Ovary (tissue), 9 donors: Measurements from ENCODE around the gene LIG4. TPM values are rescaled to one million over a fixed set of nuclear protein-coding genes. Genes with fewer than 3 reads are reported as not detected.

Experiments used
- DNase-seq, 5 donors: peaks; one replicate each; pipeline ENCODE4 v3.0.0-alpha.2; 2019 to 2020
- H3K27ac ChIP-seq, 2 donors: fragments of 200-600 bp; one replicate each; pipeline versions ENCODE4 v1.5.1 to v1.8.0; 2019 to 2022
- H3K27me3 ChIP-seq: fragments of 200-600 bp; one replicate; pipeline ENCODE4 v1.8.0; 2022
- H3K36me3 ChIP-seq: fragments of 200-600 bp; sonication (generic); one replicate; pipeline ENCODE4 v1.5.1; 2019
- H3K4me1 ChIP-seq: one replicate; pipeline ENCODE4 v1.8.1; 2013; ENCODE audit warnings: mild to moderate bottlenecking, moderate library complexity; ENCODE audit not compliant: insufficient read depth
- H3K4me3 ChIP-seq: fragments of 200-600 bp; sonication (generic); one replicate; pipeline ENCODE4 v1.5.1; 2017
- H3K9me3 ChIP-seq, 2 donors: fragments of 200-600 bp in 1 of 2; sonication (generic) in 1 of 2; one replicate each; pipeline versions ENCODE4 v1.5.1 to v1.8.1; 2013 to 2019; ENCODE audit warnings: mild to moderate bottlenecking in 1 of 2, moderate library complexity in 1 of 2
- EP300 ChIP-seq: sonication (generic); formaldehyde crosslinking; IDR thresholded peaks from one replicate; pipeline ENCODE4 v1.6.1; 2017; ENCODE audit warnings: antibody characterized with exemption
- POLR2A ChIP-seq: fragments of 450-650 bp; IDR thresholded peaks from one replicate; pipeline ENCODE4 v1.6.1; 2017; ENCODE audit warnings: antibody characterized with exemption, mild to moderate bottlenecking, moderate library complexity
- WGBS, 3 donors: extraction: QIAGEN DNeasy Blood & Tissue Kit in 1 of 3; methylation state at CpG; one replicate each; pipeline versions ENCODE4 v1.1.5 to v1.1.7; 2013 to 2017; 5-methylcytosine and 5-hydroxymethylcytosine counted together
- intact Hi-C, 4 donors: fragments of 100-400 bp; cut with DNase I; formaldehyde crosslinking; loops; one replicate each; pipeline versions ENCODE4 v1.11.0 to v1.15.1; 2022 to 2023
- polyA plus RNA-seq, 2 donors: library from polyadenylated mRNA; stranded (reverse); fragments of 200-250 nt in 1 of 2; fragments of 350-450 nt in 1 of 2; fragmentation: Illumina TruSeq in 1 of 2; extraction: RNeasy Lipid Tissue Mini Kit (QIAGEN cat#74804) in 1 of 2; gene quantifications; one replicate each; pipeline ENCODE4 v1.2.3, GENCODE V29; 2013 to 2014
- total RNA-seq, 7 donors: library from RNA; depleted of rRNA in 2 of 7; stranded (reverse); fragments of >200 nt in 2 of 7; fragmentation: NEBNext Ultra II Directional in 3 of 7; extraction: Animal tissue kit (Norgen Biotek cat#: 25700) in 3 of 7; gene quantifications; one replicate each; pipeline versions ENCODE4 v1.1.0 to v1.2.4, GENCODE V29; 2016 to 2023
- TF ChIP-seq, protein P1 (sequence below), 3 donors: fragments of 450-650 bp in 2 of 3; fragments of 200-600 bp in 1 of 3; IDR thresholded peaks; one replicate each; pipeline versions ENCODE4 v1.5.1 to v1.8.0; 2016 to 2022; ENCODE audit warnings: antibody characterized with exemption in 3 of 3, mild to moderate bottlenecking in 1 of 3
- donor health status: DM: no; HTN: no; CAD: no; lungs with moderate emphysema.
- donor health status: DM: no; HTN: no; CAD: no.
- donor health status: Bipolar disorder and iron deficiency.
- donor health status: DM: yes; HTN: yes; CAD: no.
- donor health status: DM: no; HTN: no; CAD: no.
- donor health status: DM: yes; HTN: yes; CAD: no.

The LIG4 gene
- total and polyA plus RNA-seq, 9 donors: 3.5 to 7.2 (median 5.1) TPM

DNA sequence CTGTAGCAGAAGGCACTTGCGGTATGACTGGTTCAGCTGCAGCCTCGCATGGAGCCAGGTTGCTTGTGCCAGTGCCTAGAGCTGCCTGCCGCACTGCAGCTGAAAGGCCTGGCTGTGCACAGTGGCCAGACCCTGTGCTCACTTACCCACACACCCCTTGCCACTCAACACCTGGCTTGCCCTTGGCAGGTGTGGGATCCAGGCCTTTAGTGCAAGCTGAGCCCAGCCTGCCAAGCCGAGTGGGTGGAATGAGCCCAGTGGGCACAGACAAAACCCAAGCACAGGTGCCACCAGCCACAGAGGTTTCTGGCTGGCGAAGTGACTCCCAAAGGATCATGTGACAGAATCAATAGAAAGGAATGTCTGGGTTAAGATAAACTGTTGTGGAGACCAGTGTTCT, 19.5 kb downstream of the LIG4 start:
- H3K4me3 ChIP-seq: no peak overlapping the region
- TF ChIP-seq, protein P1, sequence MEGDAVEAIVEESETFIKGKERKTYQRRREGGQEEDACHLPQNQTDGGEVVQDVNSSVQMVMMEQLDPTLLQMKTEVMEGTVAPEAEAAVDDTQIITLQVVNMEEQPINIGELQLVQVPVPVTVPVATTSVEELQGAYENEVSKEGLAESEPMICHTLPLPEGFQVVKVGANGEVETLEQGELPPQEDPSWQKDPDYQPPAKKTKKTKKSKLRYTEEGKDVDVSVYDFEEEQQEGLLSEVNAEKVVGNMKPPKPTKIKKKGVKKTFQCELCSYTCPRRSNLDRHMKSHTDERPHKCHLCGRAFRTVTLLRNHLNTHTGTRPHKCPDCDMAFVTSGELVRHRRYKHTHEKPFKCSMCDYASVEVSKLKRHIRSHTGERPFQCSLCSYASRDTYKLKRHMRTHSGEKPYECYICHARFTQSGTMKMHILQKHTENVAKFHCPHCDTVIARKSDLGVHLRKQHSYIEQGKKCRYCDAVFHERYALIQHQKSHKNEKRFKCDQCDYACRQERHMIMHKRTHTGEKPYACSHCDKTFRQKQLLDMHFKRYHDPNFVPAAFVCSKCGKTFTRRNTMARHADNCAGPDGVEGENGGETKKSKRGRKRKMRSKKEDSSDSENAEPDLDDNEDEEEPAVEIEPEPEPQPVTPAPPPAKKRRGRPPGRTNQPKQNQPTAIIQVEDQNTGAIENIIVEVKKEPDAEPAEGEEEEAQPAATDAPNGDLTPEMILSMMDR (IDR thresholded peaks at IDR 0.05): no peak
- TF ChIP-seq EP300 (no peak), POLR2A (no peak)
- H3K36me3 ChIP-seq: no peaks in the 10 kb centered on the region
- no peaks in the 10 kb centered on the region for H3K27me3 ChIP-seq
- peaks cover 0 to 3% of the 10 kb centered on the region in 2 donors for H3K9me3 ChIP-seq
- no peak overlapping the region for H3K27ac ChIP-seq
- H3K4me1 ChIP-seq: no peaks in the 10 kb centered on the region
- WGBS, 3 donors: 87 to 91% (median 91%) methylated on average over 5 of the region's 5 CpGs
- intact Hi-C loops: no loop called here
- DNase-seq: no peak

DNA sequence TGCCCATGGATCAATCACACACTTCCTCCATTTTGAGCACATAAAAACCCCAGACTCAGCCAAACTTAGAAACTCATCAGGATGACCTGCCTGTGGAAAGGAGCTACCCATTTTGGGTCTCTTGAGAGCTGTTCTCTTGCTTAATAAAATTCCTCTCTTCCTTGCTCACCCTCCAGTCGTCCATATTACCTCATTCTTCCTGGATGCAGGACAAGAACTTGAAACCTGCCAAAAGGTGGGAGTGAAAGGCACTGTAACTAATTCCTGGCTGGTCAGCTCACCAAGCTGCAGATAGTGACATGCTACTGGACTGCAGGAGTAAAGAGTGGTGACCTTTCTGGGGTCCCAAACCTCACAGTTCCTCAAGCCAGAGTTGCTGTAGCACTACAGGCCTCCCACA, 20.2 kb downstream of the LIG4 start:
- TF ChIP-seq POLR2A: no peak
- TF ChIP-seq, protein P1 (IDR thresholded peaks at IDR 0.05): no peak
- TF ChIP-seq EP300: no peak
- intact Hi-C loops: no loop called here
- DNase-seq: no peak
- Histone ChIP-seq H3K4me3 (no peak overlapping the region), H3K27me3 (no peaks in the 10 kb centered on the region), H3K9me3 (peaks cover 0 to 3% of the 10 kb centered on the region in 2 donors), H3K36me3 (no peaks in the 10 kb centered on the region), H3K27ac (no peak overlapping the region), H3K4me1 (no peaks in the 10 kb centered on the region)
- WGBS, 3 donors: 18 to 25% (median 21%) methylated on average over 1 of the region's 1 CpG

DNA sequence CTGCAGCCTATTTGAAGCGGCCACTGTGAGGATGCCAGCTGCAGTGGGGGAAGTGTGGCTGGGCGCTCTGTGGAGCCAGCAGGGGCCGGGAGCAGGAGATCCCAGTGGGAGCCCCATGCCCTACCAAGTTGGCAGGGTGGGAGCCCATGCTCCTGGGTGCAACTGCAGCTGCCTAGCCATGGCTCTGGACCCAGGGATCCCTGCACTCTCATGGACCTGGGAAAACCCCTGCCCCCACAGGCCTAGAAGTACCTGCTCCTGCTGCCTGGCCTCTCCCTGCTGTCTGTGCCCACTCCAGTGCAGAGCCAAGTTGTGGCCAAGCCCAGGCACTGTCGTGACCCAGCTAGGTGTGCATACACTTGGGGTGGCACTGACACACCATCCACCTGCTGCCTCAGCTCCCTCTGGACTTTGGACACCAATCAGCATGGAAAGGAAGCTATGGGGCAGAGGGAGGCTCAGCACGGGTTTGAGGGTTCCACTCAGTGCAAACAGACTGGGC, 20.9 kb downstream of the LIG4 start:
- Histone ChIP-seq H3K4me1 (no peaks in the 10 kb centered on the region), H3K36me3 (no peaks in the 10 kb centered on the region), H3K27ac (no peak overlapping the region), H3K27me3 (no peaks in the 10 kb centered on the region), H3K9me3 (peaks cover 0 to 3% of the 10 kb centered on the region in 2 donors), H3K4me3 (no peak overlapping the region)
- WGBS, 3 donors: 85 to 93% (median 89%) methylated on average over 5 of the region's 5 CpGs
- intact Hi-C loops: no loop called here
- DNase-seq: no peak
- no peak for TF ChIP-seq EP300
- TF ChIP-seq, protein P1 (IDR thresholded peaks at IDR 0.05): no peak
- no peak for TF ChIP-seq POLR2A

DNA sequence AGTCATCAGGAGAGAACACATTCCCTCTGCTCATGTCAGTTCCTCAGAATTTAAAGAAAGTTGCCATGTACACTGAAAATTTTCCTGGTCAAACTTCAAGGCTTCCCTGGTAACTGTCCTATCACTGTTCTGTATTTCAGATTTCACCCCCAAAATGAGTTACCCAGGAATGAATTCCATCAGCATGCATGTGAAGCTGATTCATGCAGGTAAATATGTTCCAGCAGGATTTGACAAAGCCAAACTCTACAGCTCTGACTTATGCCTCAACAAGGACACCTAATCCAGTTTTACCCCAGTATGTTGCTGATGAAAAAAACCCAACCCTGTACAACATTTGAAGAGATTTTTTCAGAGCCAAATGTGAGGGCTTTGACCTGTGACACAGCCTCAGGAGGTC, 21.5 kb downstream of the LIG4 start:
- intact Hi-C loops: no loop called here
- H3K27me3 ChIP-seq: no peaks in the 10 kb centered on the region
- H3K4me3 ChIP-seq: no peak overlapping the region
- TF ChIP-seq POLR2A (no peak), EP300 (no peak)
- TF ChIP-seq, protein P1 (IDR thresholded peaks at IDR 0.05): no peak
- DNase-seq: no peak
- H3K36me3 ChIP-seq: no peaks in the 10 kb centered on the region
- peaks cover 0 to 3% of the 10 kb centered on the region in 2 donors for H3K9me3 ChIP-seq
- H3K27ac ChIP-seq: no peak overlapping the region
- H3K4me1 ChIP-seq: no peaks in the 10 kb centered on the region
